ENCODE results near the gene ORAI2.
"Not testable (repeated sequence)": the region's sequence is repeated elsewhere in the genome, so short reads cannot be mapped to it uniquely, and the experiment has no call there.

ORAI2 gene

DNA sequence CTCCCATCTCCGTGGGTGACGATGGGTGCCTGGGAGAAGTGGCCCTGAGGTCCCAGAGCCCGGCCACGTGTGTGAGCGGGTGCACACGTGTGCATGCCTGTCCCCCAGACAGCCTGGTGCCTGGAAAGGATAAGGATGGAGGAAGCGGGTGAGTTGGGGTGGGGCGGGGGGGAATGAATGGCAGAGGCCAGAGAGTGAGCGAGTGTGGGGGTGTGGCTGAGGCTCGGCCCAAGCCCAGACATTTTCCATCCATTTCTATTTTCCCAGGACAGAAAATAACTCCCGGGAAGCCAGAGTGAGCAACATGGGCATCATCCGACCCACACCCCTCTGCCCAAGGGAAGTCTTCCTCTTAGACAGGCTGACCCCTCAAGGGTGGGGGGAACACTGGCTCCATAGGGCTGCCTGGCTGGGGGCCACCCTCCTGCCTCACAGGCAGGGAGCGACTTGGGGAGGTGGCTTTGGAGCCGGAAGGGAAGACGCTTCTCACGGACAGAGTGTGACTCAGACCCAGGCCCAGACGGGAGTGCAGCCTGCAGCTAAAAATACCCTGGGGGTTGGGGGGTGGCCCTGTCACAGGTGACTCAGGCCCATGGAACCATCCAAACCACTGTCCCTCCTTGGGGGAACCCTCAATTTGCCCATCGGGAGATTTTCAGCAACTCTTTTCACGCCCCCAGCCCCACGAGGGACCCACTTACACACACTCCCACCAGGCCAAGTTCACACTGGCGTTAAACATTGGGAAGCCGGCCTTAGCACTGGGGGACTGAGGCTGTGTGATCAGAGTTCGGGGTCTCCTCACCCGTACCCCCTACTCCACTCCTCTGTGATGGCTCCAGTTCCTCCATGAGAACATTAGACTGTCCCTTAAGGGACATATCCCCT is 72.2 kb downstream of the ORAI2 start:
- not testable (repeated sequence) for DNase-seq

Measured in effector CD4-positive, alpha-beta T cell (primary cell).